ENCODE measurements around the gene TEX10. TPM values are rescaled to one million over a fixed set of nuclear protein-coding genes. Genes with fewer than 3 reads are reported as not detected.

The TEX10 gene
- total RNA-seq, 2 experiments from 2014 or later, result 14.8 to 16.5 TPM

DNA sequence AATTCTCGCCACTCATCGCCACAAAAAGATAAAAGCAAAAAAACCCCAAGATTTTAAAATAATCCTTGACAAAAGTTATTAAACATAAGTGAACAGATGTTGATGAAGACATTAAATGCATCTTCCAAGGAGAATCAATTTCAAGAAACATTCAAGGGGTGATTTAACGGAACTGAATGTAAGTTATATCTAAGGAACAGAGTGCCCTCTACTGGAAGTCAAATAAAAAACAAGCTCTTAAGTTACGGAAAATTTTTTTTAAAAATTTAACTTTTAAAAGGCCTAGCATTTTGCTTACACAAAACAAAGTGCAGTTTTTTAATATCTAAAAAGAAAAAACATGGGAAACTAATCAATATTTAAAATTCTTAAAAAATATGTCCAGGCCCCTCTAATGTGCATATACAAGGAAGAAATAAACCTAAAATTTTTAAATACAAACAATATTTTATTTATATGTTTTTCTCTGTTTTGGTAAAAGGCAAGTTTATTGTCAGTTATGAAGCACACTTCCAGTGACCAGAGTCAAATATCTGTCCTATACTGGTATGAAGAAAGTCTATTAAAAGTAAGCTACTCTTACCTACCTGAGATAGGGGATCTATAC lies 28.0 kb downstream of the TEX10 start:
- no peak overlapping the region for H3K4me3 Mint-ChIP-seq
- DNase-seq, result no peak
- H3K4me1 Mint-ChIP-seq, result peaks cover 1% of the 10 kb centered on the region
- ChIA-PET POLR2A (no interaction called here), CTCF (interaction anchor here (0.6 to 2.8 kb wide), 23 partner anchors 8 to 1140 kb away, joined by 3 to 15 read pairs (median 5); partner anchors contain the start of gene TEX10)
- no peaks in the 10 kb centered on the region for H3K9me3 Mint-ChIP-seq
- H3K27me3 Mint-ChIP-seq, result no peaks in the 10 kb centered on the region
- H3K36me3 Mint-ChIP-seq (ENCODE audit: low read depth), result peaks cover 17% of the 10 kb centered on the region
- H3K27ac Mint-ChIP-seq, result no peak overlapping the region

- Mint-ChIP-seq H3K4me1 (peaks cover 1% of the 10 kb centered on the region), H3K36me3 (ENCODE audit: low read depth) (peaks cover 20% of the 10 kb centered on the region), H3K27me3 (no peaks in the 10 kb centered on the region), H3K27ac (no peak overlapping the region), H3K4me3 (no peak overlapping the region), H3K9me3 (no peaks in the 10 kb centered on the region)
- DNase-seq, result peak; percentile 29
- ChIA-PET CTCF (interaction anchor here (0.7 to 2.7 kb wide), 10 partner anchors 9 to 1092 kb away, joined by 3 to 15 read pairs (median 4); no protein-coding TSS in a partner anchor), POLR2A (interaction anchor here (0.7 to 0.8 kb wide), 2 partner anchors 29 to 34 kb away, joined by 3 to 4 read pairs; partner anchors contain the start of gene TEX10)
Measured at GRCh38 chr9:100322954-100323536, 29.7 kb downstream of the TEX10 start.

DNA sequence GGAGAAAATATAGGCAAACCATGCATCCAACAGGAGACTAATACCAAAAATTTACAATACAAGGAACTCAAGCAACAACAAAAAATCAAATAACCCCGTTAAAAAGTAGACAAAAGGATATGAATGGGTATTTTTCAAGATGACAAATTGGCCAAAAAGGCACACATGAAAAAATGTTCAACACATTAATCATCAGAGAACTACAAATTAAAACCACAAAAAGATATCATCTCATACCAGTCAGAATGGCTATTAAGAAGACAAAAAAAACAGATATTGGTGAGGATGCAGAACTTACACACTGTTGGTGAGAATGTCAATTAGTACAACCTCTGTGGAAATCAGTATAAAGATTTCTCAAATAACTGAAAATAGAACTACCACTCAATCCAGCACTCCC lies 35.0 kb downstream of the TEX10 start:
- Mint-ChIP-seq H3K4me1 (peaks cover 2% of the 10 kb centered on the region), H3K27me3 (no peaks in the 10 kb centered on the region), H3K36me3 (ENCODE audit: low read depth) (peaks cover 53% of the 10 kb centered on the region), H3K9me3 (peaks cover 6% of the 10 kb centered on the region), H3K4me3 (no peak overlapping the region), H3K27ac (no peak overlapping the region)
- DNase-seq, result no peak
- ChIA-PET POLR2A (no interaction called here), CTCF (no interaction called here)

DNA sequence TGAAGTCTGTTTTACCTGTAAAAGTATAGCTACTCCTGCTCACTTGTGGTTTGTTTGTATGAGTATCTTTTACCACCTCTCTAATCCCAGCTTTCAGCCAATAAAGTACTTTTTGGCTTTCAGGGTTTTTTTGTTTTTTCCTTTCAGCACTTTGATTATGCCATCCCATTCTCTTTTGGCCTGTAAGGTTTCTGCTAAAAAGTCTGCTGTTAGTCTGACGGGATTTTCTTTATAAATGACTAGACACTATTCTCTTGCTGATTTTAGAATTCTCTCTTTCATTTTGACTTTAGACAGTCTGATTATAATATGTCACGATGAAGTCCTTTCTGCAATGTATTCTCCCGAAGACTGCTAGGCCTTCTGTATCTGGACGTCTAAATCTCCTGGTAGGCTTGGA lies 37.2 kb downstream of the TEX10 start:
- no peak for DNase-seq
- no peak overlapping the region for H3K27ac Mint-ChIP-seq
- peaks cover 3% of the 10 kb centered on the region for H3K4me1 Mint-ChIP-seq
- peaks cover 6% of the 10 kb centered on the region for H3K9me3 Mint-ChIP-seq
- POLR2A ChIA-PET, result no interaction called here
- CTCF ChIA-PET, result interaction anchor here (1.6 kb wide), 1 partner anchor 9 kb away, joined by 4 read pairs; no protein-coding TSS in a partner anchor
- peaks cover 64% of the 10 kb centered on the region for H3K36me3 Mint-ChIP-seq (ENCODE audit: low read depth)
- H3K4me3 Mint-ChIP-seq, result no peak overlapping the region
- no peaks in the 10 kb centered on the region for H3K27me3 Mint-ChIP-seq

DNA sequence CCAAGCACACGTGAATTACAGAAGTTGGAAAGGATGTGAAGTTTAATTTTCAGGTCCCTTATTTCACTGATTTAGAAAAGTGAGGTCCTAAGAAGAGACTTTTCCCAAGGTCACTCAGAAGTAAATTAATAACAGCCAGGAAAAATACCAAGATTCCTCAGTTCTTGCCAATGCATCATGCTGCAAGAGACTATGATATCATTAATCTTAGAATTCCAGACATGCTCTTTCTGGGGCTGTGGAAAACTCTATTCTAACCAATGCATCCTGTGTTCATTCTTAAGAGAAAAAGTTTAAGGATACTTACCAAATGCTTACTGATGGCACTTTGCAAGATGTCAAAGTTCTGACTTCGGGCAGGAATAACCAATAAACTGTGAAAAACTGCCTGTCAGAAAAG lies 42.8 kb downstream of the TEX10 start:
- Mint-ChIP-seq H3K4me3 (no peak overlapping the region), H3K27me3 (no peaks in the 10 kb centered on the region), H3K4me1 (peaks cover 1% of the 10 kb centered on the region), H3K27ac (no peak overlapping the region), H3K9me3 (no peaks in the 10 kb centered on the region), H3K36me3 (ENCODE audit: low read depth) (peaks cover 62% of the 10 kb centered on the region)
- ChIA-PET CTCF (no interaction called here), POLR2A (no interaction called here)
- no peak for DNase-seq

- Mint-ChIP-seq H3K4me1 (peaks cover 1% of the 10 kb centered on the region), H3K36me3 (ENCODE audit: low read depth) (peaks cover 60% of the 10 kb centered on the region), H3K27ac (no peak overlapping the region), H3K9me3 (no peaks in the 10 kb centered on the region), H3K27me3 (no peaks in the 10 kb centered on the region), H3K4me3 (no peak overlapping the region)
- CTCF ChIA-PET, result no interaction called here
- POLR2A ChIA-PET, result no interaction called here
- DNase-seq, result no peak
Measured at GRCh38 chr9:100308965-100309564, 43.7 kb downstream of the TEX10 start.

GRCh38 chr9:100307080-100307479 lies 45.7 kb downstream of the TEX10 start:
- H3K4me3 Mint-ChIP-seq, result no peak overlapping the region
- peaks cover 71% of the 10 kb centered on the region for H3K36me3 Mint-ChIP-seq (ENCODE audit: low read depth)
- ChIA-PET CTCF (no interaction called here), POLR2A (no interaction called here)
- peaks cover 1% of the 10 kb centered on the region for H3K4me1 Mint-ChIP-seq
- H3K9me3 Mint-ChIP-seq, result no peaks in the 10 kb centered on the region
- no peak overlapping the region for H3K27ac Mint-ChIP-seq
- no peaks in the 10 kb centered on the region for H3K27me3 Mint-ChIP-seq
- no peak for DNase-seq

GRCh38 chr9:100306283-100306682 lies 46.5 kb downstream of the TEX10 start:
- no peak overlapping the region for H3K27ac Mint-ChIP-seq
- no peaks in the 10 kb centered on the region for H3K9me3 Mint-ChIP-seq
- H3K36me3 Mint-ChIP-seq (ENCODE audit: low read depth), result peaks cover 70% of the 10 kb centered on the region
- DNase-seq, result no peak
- H3K27me3 Mint-ChIP-seq, result no peaks in the 10 kb centered on the region
- ChIA-PET POLR2A (no interaction called here), CTCF (no interaction called here)
- H3K4me3 Mint-ChIP-seq, result no peak overlapping the region
- no peaks in the 10 kb centered on the region for H3K4me1 Mint-ChIP-seq

DNA sequence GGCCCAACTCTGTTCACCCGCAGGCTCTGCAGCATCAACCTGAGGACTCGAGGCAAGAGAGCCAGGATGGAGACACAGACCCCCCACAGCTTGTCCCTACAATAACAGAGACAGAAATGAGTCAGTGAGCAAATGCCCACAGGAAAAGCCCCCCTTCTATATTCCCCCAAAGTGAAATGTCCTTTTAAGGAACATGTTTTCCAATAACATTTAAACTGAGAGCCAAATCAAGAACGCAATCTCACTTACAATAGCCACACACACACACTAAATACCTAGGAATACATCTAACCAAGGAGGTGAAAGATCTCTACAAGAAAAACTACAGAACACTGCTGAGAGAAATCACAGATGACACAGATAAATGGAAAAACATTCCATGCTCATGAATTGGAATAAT lies 49.0 kb downstream of the TEX10 start:
- ChIA-PET CTCF (no interaction called here), POLR2A (no interaction called here)
- H3K4me1 Mint-ChIP-seq, result no peaks in the 10 kb centered on the region
- H3K36me3 Mint-ChIP-seq (ENCODE audit: low read depth), result peaks cover 67% of the 10 kb centered on the region
- no peak overlapping the region for H3K27ac Mint-ChIP-seq
- H3K4me3 Mint-ChIP-seq, result no peak overlapping the region
- H3K9me3 Mint-ChIP-seq, result no peaks in the 10 kb centered on the region
- no peak for DNase-seq
- H3K27me3 Mint-ChIP-seq, result no peaks in the 10 kb centered on the region

- DNase-seq, result no peak
- ChIA-PET POLR2A (no interaction called here), CTCF (no interaction called here)
- Mint-ChIP-seq H3K4me3 (no peak overlapping the region), H3K36me3 (ENCODE audit: low read depth) (peaks cover 45% of the 10 kb centered on the region), H3K27ac (no peak overlapping the region), H3K9me3 (no peaks in the 10 kb centered on the region), H3K27me3 (no peaks in the 10 kb centered on the region), H3K4me1 (no peaks in the 10 kb centered on the region)
Measured at GRCh38 chr9:100298378-100298777, 54.4 kb downstream of the TEX10 start.

DNA sequence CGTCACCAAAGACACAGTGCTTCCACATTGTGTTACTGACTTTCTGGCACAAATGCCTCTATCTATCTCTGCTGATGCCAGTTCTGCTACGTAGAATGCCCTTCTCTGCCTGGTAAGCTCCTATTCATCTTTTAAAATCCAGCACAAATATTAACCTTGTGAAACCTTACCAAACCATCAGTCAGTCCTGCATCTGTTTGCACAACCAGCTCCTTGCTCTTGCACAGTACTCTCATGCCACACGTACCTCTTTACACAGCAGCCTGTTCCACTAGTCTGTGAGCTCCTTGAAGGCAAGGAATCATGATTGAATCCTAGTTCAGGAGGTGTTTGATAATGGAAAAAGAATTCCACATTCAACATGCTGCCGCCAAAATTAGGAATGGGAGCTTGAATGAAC lies 56.3 kb downstream of the TEX10 start:
- Mint-ChIP-seq H3K27ac (no peak overlapping the region), H3K9me3 (peaks cover under 1% of the 10 kb centered on the region), H3K36me3 (ENCODE audit: low read depth) (peaks cover 49% of the 10 kb centered on the region), H3K4me1 (no peaks in the 10 kb centered on the region), H3K27me3 (no peaks in the 10 kb centered on the region), H3K4me3 (no peak overlapping the region)
- CTCF ChIA-PET, result interaction anchor here (1.0 to 1.1 kb wide), 2 partner anchors 15 to 25 kb away, joined by 3 read pairs; no protein-coding TSS in a partner anchor
- POLR2A ChIA-PET, result no interaction called here
- DNase-seq, result no peak

GRCh38 chr9:100295240-100295639 lies 57.5 kb downstream of the TEX10 start:
- H3K9me3 Mint-ChIP-seq, result peaks cover 2% of the 10 kb centered on the region
- no peak overlapping the region for H3K27ac Mint-ChIP-seq
- peaks cover 44% of the 10 kb centered on the region for H3K36me3 Mint-ChIP-seq (ENCODE audit: low read depth)
- no peaks in the 10 kb centered on the region for H3K4me1 Mint-ChIP-seq
- ChIA-PET POLR2A (no interaction called here), CTCF (no interaction called here)
- no peak for DNase-seq
- H3K4me3 Mint-ChIP-seq, result no peak overlapping the region
- H3K27me3 Mint-ChIP-seq, result no peaks in the 10 kb centered on the region

DNA sequence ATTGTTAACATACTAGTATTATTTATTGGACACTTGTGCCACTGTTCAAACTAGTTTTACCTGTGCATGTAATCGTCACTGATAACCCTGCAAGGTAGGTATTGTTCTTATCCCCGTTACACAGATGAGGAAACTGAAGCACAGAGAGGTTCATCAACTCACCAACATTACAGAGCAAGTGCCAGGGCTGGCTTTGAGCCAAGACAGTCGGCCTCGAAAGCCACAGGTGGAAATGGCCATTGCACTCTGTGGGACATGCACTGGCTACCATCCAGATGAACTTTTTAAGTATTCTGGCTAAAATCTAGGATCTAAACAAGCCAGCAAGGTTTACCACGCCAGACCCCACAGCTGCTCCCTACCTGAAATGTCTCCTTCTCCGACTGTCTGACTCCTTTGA lies 57.9 kb downstream of the TEX10 start:
- no peak for DNase-seq
- peaks cover 48% of the 10 kb centered on the region for H3K36me3 Mint-ChIP-seq (ENCODE audit: low read depth)
- H3K4me1 Mint-ChIP-seq, result no peaks in the 10 kb centered on the region
- ChIA-PET POLR2A (no interaction called here), CTCF (no interaction called here)
- no peak overlapping the region for H3K4me3 Mint-ChIP-seq
- no peak overlapping the region for H3K27ac Mint-ChIP-seq
- H3K9me3 Mint-ChIP-seq, result peaks cover 2% of the 10 kb centered on the region
- no peaks in the 10 kb centered on the region for H3K27me3 Mint-ChIP-seq

DNA sequence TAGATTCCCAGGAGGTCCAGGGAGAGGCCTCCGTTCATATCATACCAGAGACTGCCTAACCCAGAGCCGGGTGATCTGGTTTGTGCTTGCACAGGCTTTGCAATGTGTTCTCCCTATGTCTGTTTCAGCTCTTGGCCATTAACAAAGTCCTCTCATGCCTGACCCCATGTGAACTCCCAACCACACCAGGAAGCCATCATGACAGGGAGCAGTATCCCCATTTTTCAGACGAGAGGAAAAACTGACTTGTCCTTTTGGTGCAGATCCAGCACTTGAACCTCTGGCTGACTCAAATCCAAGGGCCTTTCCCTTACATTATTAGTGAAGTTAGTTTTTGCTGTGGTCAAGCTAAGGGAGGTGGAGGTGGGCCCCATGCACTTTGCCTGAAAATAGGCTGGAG lies 58.4 kb downstream of the TEX10 start:
- no peak for DNase-seq
- H3K4me1 Mint-ChIP-seq, result no peaks in the 10 kb centered on the region
- peaks cover 51% of the 10 kb centered on the region for H3K36me3 Mint-ChIP-seq (ENCODE audit: low read depth)
- H3K9me3 Mint-ChIP-seq, result peaks cover 2% of the 10 kb centered on the region
- ChIA-PET POLR2A (no interaction called here), CTCF (no interaction called here)
- no peak overlapping the region for H3K4me3 Mint-ChIP-seq
- no peaks in the 10 kb centered on the region for H3K27me3 Mint-ChIP-seq
- H3K27ac Mint-ChIP-seq, result no peak overlapping the region
